Measurements from ENCODE around the gene PACSIN3.
"Not testable (repeated sequence)": the region's sequence is repeated elsewhere in the genome, so short reads cannot be mapped to it uniquely, and the experiment has no call there.

PACSIN3 gene

GRCh38 chr11:47186076-47186699 is at the start of gene PACSIN3:
Gene PACSIN3, minus strand, starts transcription at chr11:47186434. Its CDS starts 3,707 bp downstream, at chr11:47182727.
- FAIRE-seq, result no peak

GRCh38 chr11:47235163-47235562 is 48.9 kb upstream of the PACSIN3 start:
- FAIRE-seq, result no peak

GRCh38 chr11:47234669-47235100 is 48.5 kb upstream of the PACSIN3 start:
- no peak for FAIRE-seq

GRCh38 chr11:47233989-47234668 is 47.9 kb upstream of the PACSIN3 start:
- FAIRE-seq, result no peak

- no peak for FAIRE-seq
Observed at GRCh38 chr11:47233051-47233450, 46.8 kb upstream of the PACSIN3 start.

- no peak for FAIRE-seq
Observed at GRCh38 chr11:47229161-47229560, 42.9 kb upstream of the PACSIN3 start.

- no peak for FAIRE-seq
Observed at GRCh38 chr11:47225552-47226400, 39.5 kb upstream of the PACSIN3 start.

- FAIRE-seq, result no peak
Observed at GRCh38 chr11:47222696-47223095, 36.5 kb upstream of the PACSIN3 start.

- no peak for FAIRE-seq
Observed at GRCh38 chr11:47220401-47220821, 34.2 kb upstream of the PACSIN3 start.

GRCh38 chr11:47216121-47216798 is 30.0 kb upstream of the PACSIN3 start:
- FAIRE-seq, result no peak

- FAIRE-seq, result no peak
Observed at GRCh38 chr11:47215366-47215910, 29.2 kb upstream of the PACSIN3 start.

GRCh38 chr11:47213950-47214565 is 27.8 kb upstream of the PACSIN3 start:
- no peak for FAIRE-seq

- FAIRE-seq, result no peak
Observed at GRCh38 chr11:47212938-47213337, 26.7 kb upstream of the PACSIN3 start.

- FAIRE-seq, result no peak
Observed at GRCh38 chr11:47208628-47209027, 22.4 kb upstream of the PACSIN3 start.

- not testable (repeated sequence) for FAIRE-seq
Observed at GRCh38 chr11:47208008-47208552, 21.8 kb upstream of the PACSIN3 start.

GRCh38 chr11:47207459-47207858 is 21.2 kb upstream of the PACSIN3 start:
- no peak for FAIRE-seq

- FAIRE-seq, result not testable (repeated sequence)
Observed at GRCh38 chr11:47206577-47206976, 20.3 kb upstream of the PACSIN3 start.

- FAIRE-seq, result no peak
Observed at GRCh38 chr11:47204637-47204989, 18.4 kb upstream of the PACSIN3 start.

- FAIRE-seq, result no peak
Observed at GRCh38 chr11:47202576-47202975, 16.3 kb upstream of the PACSIN3 start.

GRCh38 chr11:47201015-47201414 is 14.8 kb upstream of the PACSIN3 start:
- FAIRE-seq, result no peak

- not testable (repeated sequence) for FAIRE-seq
Observed at GRCh38 chr11:47198161-47198560, 11.9 kb upstream of the PACSIN3 start.

- no peak for FAIRE-seq
Observed at GRCh38 chr11:47192111-47192510, 5.9 kb upstream of the PACSIN3 start.
